GM12872 (cell line): ENCODE measurements around the gene PDZK1.

Source experiments
- TF ChIP-seq, protein P1 (sequence below): IDR thresholded peaks from 3 replicates; pipeline ENCODE4 v1.5.1; 2011; ENCODE audit warnings: low read depth, mild to moderate bottlenecking, low read length, moderate library complexity; ENCODE audit not compliant: insufficient read depth

PDZK1 gene

DNA sequence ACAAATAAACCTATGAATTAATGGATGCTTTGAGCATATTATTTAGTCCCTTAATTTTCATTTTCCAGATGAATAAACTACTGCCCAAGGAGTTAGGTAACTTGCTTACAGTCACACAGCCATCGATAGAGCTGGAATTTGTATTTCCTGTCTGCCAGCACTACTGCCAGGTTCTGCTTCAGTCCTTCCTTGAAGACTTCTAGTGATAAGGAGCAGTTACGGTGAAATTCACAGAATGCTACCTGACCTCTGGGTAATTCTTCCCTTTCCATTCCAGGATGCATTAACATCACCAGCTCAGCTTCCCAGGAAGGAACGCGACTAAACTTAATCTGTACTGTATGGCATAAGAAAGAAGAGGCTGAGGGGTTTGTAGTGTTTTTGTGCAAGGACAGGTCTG lies 23.3 kb upstream of the PDZK1 start:
- TF ChIP-seq, protein P1, sequence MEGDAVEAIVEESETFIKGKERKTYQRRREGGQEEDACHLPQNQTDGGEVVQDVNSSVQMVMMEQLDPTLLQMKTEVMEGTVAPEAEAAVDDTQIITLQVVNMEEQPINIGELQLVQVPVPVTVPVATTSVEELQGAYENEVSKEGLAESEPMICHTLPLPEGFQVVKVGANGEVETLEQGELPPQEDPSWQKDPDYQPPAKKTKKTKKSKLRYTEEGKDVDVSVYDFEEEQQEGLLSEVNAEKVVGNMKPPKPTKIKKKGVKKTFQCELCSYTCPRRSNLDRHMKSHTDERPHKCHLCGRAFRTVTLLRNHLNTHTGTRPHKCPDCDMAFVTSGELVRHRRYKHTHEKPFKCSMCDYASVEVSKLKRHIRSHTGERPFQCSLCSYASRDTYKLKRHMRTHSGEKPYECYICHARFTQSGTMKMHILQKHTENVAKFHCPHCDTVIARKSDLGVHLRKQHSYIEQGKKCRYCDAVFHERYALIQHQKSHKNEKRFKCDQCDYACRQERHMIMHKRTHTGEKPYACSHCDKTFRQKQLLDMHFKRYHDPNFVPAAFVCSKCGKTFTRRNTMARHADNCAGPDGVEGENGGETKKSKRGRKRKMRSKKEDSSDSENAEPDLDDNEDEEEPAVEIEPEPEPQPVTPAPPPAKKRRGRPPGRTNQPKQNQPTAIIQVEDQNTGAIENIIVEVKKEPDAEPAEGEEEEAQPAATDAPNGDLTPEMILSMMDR = no peak

DNA sequence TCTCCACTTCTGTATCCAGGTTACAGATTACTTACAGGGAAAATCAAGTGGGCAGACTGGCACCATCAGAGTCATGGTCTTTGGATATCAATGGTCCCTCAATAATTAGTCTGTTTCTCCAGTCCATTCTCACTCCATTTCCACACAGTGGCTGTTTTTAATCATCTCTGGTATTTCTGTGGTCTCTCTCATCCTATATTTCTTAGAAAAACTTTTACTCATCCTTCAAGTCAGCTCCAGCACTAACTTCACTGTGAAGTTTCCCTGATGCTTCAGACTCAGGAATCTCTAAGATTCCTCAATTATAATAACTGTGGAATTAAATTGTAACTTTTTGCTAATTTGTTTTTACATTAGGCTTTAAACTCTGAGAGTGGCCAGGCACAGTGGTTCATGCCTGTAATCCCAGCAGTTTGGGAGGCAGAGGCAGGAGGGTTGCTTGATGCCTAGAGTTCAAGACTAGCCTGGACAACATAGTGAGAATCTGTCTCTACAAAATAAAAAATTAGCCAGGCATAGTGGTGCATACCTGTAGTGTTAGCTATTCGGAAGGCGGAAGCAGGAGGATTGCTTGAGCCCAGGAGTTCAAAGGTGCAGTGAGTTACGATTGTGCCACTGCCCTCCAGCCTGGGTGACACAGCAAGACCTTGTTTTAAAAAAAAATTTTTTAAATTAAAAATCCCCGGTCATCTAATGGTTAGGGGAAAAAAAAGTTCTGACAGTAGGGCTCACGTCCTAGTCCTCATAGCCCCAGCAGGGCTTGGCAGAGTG lies 22.7 kb upstream of the PDZK1 start:
- TF ChIP-seq, protein P1 = no peak

DNA sequence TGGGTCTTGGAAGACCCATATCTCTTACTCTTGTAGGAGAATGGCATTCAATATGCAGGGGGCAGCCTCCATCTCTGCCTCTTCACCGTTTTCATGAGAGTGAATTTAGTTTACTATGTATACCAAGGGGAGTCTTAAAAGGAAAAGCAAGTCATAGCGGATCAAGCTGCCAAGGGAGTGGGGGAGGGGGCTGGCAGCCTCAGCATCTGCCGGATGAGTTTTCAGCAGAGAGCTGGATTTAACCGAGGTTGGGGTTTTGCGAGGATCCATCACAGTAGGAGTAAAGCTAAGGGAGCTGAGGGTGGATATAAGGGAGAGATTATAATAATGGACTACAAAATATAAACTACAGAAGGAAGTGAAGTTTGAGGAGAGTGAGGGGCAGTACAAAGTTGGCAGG lies 22.0 kb upstream of the PDZK1 start:
- TF ChIP-seq, protein P1 = no peak

DNA sequence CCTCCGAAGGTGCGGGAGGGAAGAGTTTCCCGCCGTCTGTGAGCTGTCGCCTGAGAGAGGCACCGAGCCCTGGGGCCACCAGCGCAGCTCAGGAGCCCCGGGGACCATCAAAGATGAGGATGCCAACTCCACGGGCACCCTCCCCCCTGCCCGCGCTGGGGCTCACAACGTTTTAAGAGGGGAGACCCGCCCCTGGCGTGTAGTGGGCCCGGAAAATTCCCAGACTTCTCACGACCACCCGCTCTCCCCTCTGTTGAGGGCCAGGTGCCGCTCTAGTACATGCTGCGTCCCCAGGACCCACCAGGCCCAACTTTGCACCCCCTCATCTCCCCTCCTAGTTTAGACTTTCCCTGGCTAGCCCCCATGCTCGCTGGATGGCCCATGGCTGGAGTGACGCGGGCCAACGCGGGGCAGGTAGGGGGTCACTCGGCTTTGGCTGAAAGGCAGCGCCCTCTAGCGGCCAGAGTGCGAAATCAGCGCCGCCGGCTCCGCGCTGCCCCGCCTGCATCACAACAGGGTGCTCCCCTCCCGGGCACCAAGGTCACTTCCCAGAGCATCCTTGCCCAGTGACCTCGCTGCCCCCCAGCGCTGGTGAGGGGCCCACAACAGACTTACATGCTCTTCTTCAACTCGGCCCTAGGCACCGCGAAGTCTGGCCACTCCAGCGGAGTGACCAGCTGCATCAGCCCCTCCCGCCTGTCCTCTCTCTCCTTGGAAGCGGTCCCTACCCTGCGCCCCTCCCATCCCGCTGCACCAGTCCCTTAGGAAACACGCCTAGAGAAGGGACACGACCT lies 13.9 kb upstream of the PDZK1 start:
- TF ChIP-seq, protein P1 = peak; percentile 91

DNA sequence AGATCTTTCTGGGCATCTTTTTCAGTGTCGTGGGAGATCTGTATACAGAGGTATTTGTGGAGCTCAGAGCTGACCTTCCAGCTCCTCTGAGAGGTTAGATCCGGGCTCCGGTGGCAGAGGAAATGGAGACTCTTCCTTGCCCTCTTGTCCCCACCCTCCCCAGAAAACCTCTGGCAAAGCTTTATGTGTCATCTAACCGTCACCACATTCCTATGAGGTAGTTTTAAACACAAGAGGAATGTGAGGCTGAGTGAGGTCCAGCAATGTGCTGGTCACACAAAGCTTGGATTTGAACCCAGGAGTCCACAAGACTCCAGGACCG lies 13.3 kb upstream of the PDZK1 start:
- TF ChIP-seq, protein P1 = no peak

DNA sequence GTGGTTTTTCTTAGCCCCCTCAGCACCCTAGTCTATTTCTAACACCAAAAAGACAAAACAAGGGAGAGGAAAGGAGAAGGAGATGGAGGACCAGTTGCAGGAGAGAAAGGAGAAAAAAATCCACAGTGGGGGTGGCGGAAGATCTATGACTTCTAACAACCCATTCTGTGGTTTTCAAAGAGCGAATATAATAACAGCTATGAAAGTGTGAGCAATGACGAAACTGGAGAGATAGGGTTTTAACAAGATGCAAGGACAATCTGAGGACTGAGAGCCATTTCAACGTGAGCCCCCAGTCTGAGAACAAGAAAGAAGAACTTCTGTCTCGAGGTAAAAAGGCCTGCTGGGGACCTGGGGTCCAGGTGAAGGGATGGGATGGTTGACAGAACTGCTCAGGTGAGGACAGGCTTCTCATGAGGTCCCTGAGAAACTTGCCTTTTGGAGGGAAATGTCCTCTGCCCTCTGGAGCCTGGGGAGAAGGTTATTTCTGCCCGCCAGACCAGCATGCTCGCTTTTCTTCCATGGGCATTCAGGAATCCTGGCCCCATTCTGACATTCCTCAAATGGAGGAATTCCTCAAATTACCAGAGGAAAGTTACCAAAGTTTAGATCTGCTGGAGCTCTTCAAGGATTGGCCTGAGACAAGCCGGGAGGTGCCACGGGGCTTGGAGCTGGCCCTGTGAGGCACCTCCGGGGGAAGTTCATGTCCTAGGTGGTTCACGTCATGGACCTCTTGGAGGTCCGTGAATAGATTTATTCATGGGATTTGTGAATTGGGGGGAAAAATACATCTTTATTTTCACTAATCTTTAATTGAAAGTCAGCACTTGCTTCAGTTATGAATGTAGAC lies 12.3 kb upstream of the PDZK1 start, which contains the start of gene CD160:
CD160 (plus strand) TSS at position 270 of the 850 bp plus-strand sequence. CDS start 8,829 bp downstream, outside the sequence.
- TF ChIP-seq, protein P1 = no peak

DNA sequence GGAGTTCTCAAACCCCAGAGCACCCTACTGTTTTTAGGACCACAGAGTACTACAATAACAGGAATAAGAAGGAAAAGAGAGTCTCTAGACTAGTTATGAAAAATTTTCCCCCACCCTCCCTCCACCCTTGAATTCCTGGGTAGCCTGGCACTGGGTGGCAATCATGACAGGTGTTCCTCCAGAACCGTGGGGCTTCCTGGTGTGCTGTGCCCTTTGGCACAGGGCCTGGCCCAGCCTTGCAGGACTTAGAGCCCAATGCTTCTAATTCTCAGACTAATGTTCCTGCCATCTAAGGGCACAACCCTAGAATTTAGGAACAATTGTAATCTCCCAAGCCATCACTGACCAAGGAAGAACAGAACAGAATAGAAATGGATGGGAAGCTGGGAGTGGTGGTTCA lies 10.7 kb upstream of the PDZK1 start:
- TF ChIP-seq, protein P1 = no peak
